Tibial nerve (tissue), 3 donors: ENCODE measurements around the gene ZNF417.

ENCODE experiments used
- CTCF ChIP-seq, 5 experiments: fragments of 200-600 bp in 3 of 5; fragments of 450-650 bp in 2 of 5; sonication (generic) in 3 of 5; IDR thresholded peaks; one replicate each; pipeline ENCODE4 v1.5.1; 2016 to 2019; ENCODE audit warnings: antibody characterized with exemption in 5 of 5, mild to moderate bottlenecking in 3 of 5, moderate library complexity in 2 of 5
- POLR2A ChIP-seq, 2 donors: fragments of 450-650 bp; IDR thresholded peaks; one replicate each; pipeline ENCODE4 v1.6.1; 2017; ENCODE audit warnings: antibody characterized with exemption in 2 of 2, mild to moderate bottlenecking in 2 of 2, moderate library complexity in 2 of 2

GRCh38 chr19:57935731-57936130 is 19.3 kb upstream of the ZNF417 start:
- no peak for TF ChIP-seq CTCF (IDR thresholded peaks at IDR 0.05)
- TF ChIP-seq POLR2A (IDR thresholded peaks at IDR 0.05), result no peak
